Kidney (tissue), 14 donors: Measurements from ENCODE around the gene NINJ1. TPM values are rescaled to one million over a fixed set of nuclear protein-coding genes. Genes with fewer than 3 reads are reported as not detected.
"Not testable (repeated sequence)": the region's sequence is repeated elsewhere in the genome, so short reads cannot be mapped to it uniquely, and the experiment has no call there.

Experiments
- DNase-seq, 5 donors: peaks; one replicate each; pipeline ENCODE4 v3.0.0-alpha.2; 2013 to 2020
- FAIRE-seq: peaks from 2 replicates; lab custom pipeline; 2012; peaks lifted over from hg19 to GRCh38; lab: Jason Lieb, UNC
- H3K27ac ChIP-seq, 2 donors: one replicate each; pipeline ENCODE4 v1.7.0; 2013; ENCODE audit warnings: low read depth in 2 of 2, low read length in 2 of 2, inconsistent platforms in 1 of 2
- H3K27me3 ChIP-seq: one replicate; pipeline ENCODE4 v1.7.1; 2013; ENCODE audit warnings: low read length, inconsistent platforms; ENCODE audit not compliant: control insufficient read depth, insufficient read depth
- H3K36me3 ChIP-seq, 3 donors: one replicate each; pipeline versions ENCODE4 v1.7.0 to v1.7.1; 2013; ENCODE audit warnings: low read length in 3 of 3, control low read depth in 1 of 3, inconsistent platforms in 1 of 3; ENCODE audit not compliant: insufficient read depth in 3 of 3, control insufficient read depth in 2 of 3
- H3K4me1 ChIP-seq, 3 donors: one replicate each; pipeline versions ENCODE4 v1.7.0 to v1.7.1; 2013; ENCODE audit warnings: low read length in 3 of 3, inconsistent platforms in 1 of 3, low read depth in 1 of 3; ENCODE audit not compliant: control insufficient read depth in 2 of 3, insufficient read depth in 2 of 3
- H3K4me3 ChIP-seq, 3 donors: one replicate each; pipeline versions ENCODE4 v1.7.0 to v1.8.1; 2013; ENCODE audit warnings: low read length in 3 of 3, control low read depth in 1 of 3, inconsistent platforms in 1 of 3
- H3K9ac ChIP-seq, 3 donors: one replicate each; pipeline versions ENCODE4 v1.7.0 to v1.7.1; 2013; ENCODE audit warnings: low read length in 3 of 3, control low read depth in 1 of 3, inconsistent platforms in 1 of 3
- H3K9me3 ChIP-seq, 3 donors: one replicate each; pipeline versions ENCODE4 v1.7.0 to v1.7.1; 2013; ENCODE audit warnings: low read length in 3 of 3, control low read depth in 1 of 3, inconsistent platforms in 1 of 3; ENCODE audit not compliant: control insufficient read depth in 2 of 3, insufficient read depth in 1 of 3
- intact Hi-C: fragments of 100-400 bp; cut with DNase I; formaldehyde crosslinking; loops from one replicate; pipeline ENCODE4 v1.11.1; 2022
- polyA plus RNA-seq: library from polyadenylated mRNA; stranded (reverse); fragments of 350-450 nt; fragmentation: Illumina TruSeq; extraction: RNeasy Lipid Tissue Mini Kit (QIAGEN cat#74804); gene quantifications from one replicate; pipeline ENCODE4 v1.2.3, GENCODE V29; 2014; ENCODE audit warnings: low read depth, low replicate concordance; ENCODE audit not compliant: insufficient read depth
- total RNA-seq: library from RNA; stranded (reverse); fragmentation: NEBNext Ultra II Directional; extraction: Animal tissue kit (Norgen Biotek cat#: 25700); gene quantifications from one replicate; pipeline ENCODE4 v1.2.1, GENCODE V29; 2021
- TF ChIP-seq, protein P1 (sequence below): IDR thresholded peaks from 3 replicates; pipeline ENCODE4 v1.5.1; 2012; ENCODE audit warnings: mild to moderate bottlenecking, moderate library complexity, borderline replicate concordance; ENCODE audit not compliant: insufficient read depth; ENCODE audit errors: extremely low read depth
- donor health status: control.
- donor health status: control.
- donor health status: control.
- donor health status: control.
- donor health status: control.
- donor health status: DM: yes; HTN: yes; CAD: no.
- donor health status: Normal renal cell carcinoma (clear cell type).

Gene NINJ1
- total and polyA plus RNA-seq, 2 donors from 2014 or later: 56.3 to 149 TPM

DNA sequence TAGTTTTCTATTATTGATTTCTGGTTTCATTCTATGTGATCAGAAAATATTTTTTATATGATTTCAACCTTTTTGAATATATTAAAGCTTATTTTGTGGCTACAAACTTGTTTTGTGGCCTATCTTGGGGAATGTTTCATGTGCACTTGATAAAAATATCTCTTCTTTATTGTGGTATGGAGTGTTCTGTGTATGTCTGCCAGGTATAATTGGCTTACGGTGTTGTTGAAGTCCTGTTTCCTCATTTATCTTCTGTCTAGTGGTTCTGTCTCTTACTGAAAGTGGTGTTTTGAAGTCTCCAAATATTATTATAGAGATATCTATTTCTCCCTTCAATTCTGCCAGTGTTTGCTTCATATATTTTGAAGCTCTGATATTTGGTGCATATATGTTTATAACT is 28.4 kb downstream of the NINJ1 start:
- FAIRE-seq (no peak), DNase-seq (no peak)
- Histone ChIP-seq H3K27me3 (no peaks in the 10 kb centered on the region), H3K36me3 (no peaks in the 10 kb centered on the region), H3K27ac (no peak overlapping the region), H3K4me1 (peaks cover 0 to 3% (median 2%) of the 10 kb centered on the region in 3 donors), H3K4me3 (no peak overlapping the region), H3K9me3 (peaks cover 0 to 2% (median 0%) of the 10 kb centered on the region in 3 donors), H3K9ac (no peak overlapping the region)
- TF ChIP-seq, protein P1, sequence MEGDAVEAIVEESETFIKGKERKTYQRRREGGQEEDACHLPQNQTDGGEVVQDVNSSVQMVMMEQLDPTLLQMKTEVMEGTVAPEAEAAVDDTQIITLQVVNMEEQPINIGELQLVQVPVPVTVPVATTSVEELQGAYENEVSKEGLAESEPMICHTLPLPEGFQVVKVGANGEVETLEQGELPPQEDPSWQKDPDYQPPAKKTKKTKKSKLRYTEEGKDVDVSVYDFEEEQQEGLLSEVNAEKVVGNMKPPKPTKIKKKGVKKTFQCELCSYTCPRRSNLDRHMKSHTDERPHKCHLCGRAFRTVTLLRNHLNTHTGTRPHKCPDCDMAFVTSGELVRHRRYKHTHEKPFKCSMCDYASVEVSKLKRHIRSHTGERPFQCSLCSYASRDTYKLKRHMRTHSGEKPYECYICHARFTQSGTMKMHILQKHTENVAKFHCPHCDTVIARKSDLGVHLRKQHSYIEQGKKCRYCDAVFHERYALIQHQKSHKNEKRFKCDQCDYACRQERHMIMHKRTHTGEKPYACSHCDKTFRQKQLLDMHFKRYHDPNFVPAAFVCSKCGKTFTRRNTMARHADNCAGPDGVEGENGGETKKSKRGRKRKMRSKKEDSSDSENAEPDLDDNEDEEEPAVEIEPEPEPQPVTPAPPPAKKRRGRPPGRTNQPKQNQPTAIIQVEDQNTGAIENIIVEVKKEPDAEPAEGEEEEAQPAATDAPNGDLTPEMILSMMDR: no peak
- intact Hi-C loops: no loop called here

DNA sequence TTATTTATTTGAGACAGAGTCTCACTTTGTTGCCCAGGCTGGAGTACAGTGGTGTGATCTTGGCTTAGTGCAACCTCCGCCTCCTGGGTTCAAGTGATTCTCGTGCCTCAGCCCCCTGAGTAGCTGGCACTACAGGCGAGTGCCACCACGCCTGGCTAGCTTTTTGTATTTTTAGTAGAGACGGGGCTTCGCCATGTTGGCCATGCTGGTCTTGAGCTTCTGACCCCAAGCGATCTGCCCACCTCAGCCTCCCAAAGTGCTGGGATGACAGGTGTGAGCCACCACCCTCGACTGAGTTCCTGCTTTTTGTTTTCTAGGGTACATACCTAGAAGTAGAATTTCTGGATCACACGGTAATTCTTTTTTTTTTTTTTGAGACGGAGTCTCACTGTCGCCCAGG is 33.0 kb downstream of the NINJ1 start:
- FAIRE-seq, H3K4me3 ChIP-seq, H3K27me3 ChIP-seq, intact Hi-C loops, H3K9me3 ChIP-seq, H3K36me3 ChIP-seq, H3K27ac ChIP-seq, H3K9ac ChIP-seq: not testable (repeated sequence)
- peak in 2 of 5 donors; percentile 29 to 30 for DNase-seq
- H3K4me1 ChIP-seq: peaks cover 0 to 26% (median 14%) of the 10 kb centered on the region in 3 donors

DNA sequence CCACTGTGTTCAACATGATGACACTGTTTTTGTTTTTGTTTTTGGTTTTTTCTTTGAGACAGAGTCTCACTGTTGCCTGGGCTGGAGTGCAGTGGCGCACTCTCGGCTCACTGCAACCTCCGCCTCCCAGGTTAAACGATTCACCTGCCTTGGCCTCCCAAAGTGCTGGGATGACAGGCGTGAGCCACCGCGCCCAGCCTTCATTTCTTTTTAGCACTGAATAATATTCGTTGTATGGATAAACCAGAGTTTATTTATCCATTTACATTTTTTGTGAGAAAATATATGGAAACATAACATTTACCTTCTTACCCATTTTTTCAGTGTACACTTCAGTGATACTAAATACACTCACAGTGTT is 33.8 kb downstream of the NINJ1 start:
- Histone ChIP-seq H3K9ac (no peak overlapping the region), H3K9me3 (peaks cover 0 to 2% (median 0%) of the 10 kb centered on the region in 3 donors), H3K4me1 (peaks cover 0 to 26% (median 14%) of the 10 kb centered on the region in 3 donors), H3K4me3 (no peak overlapping the region), H3K36me3 (no peaks in the 10 kb centered on the region), H3K27me3 (no peaks in the 10 kb centered on the region), H3K27ac (no peak overlapping the region)
- TF ChIP-seq, protein P1: no peak
- no peak for FAIRE-seq
- DNase-seq: peak in 1 of 5 donors; percentile 38
- intact Hi-C loops: no loop called here

DNA sequence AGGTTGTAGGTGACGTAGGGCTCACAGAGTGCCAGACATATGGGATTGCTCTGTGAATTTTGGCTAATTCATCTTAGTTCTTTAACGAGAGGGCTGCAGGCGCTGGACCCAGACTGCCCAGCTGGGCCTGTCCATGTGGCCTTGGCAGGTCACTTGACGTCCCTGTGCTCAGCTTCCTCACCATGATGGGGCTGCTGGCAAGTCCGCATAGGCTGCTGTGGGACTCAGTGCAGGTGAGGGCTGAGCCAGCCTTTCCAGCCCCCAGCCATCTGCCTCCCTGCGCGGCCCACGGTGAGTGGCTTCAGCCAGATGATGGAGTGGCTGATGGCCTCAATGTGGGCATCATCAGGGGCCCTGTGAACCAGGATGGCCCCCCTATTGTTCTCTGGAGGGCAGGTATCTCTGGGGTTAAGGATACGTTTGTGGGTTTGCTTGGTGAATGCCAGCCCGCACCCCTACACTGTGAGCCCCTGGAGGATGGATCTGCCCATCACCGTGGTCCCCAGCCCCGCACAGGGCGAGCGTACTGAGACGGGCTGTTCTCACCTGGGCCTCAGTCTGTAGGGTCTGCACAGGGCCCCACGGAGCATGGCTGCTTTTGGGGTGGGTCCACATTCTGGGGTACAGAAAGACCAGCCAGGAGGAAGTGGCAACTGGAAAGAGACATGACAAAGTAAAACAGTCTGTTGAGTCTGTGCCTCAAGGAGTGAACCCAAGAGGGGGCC is 34.3 kb downstream of the NINJ1 start:
- Histone ChIP-seq H3K27me3 (no peaks in the 10 kb centered on the region), H3K4me3 (no peak overlapping the region), H3K36me3 (no peaks in the 10 kb centered on the region), H3K9me3 (peaks cover 0 to 2% (median 0%) of the 10 kb centered on the region in 3 donors), H3K4me1 (peaks cover 3 to 31% (median 20%) of the 10 kb centered on the region in 3 donors), H3K27ac (no peak overlapping the region), H3K9ac (no peak overlapping the region)
- intact Hi-C loops: no loop called here
- DNase-seq (peak in 2 of 5 donors; percentile 31 to 80), FAIRE-seq (no peak)
- TF ChIP-seq, protein P1: no peak
